ENCODE measurements around the gene ANKRD29. TPM values are rescaled to one million over a fixed set of nuclear protein-coding genes. Genes with fewer than 3 reads are reported as not detected.
A peak's percentile ranks its signal among the peaks of the same experiment; 100 is the strongest.
"Not testable (repeated sequence)": the region's sequence is repeated elsewhere in the genome, so short reads cannot be mapped to it uniquely, and the experiment has no call there.

Gene ANKRD29
- total and polyA plus RNA-seq, 2 donors (not counting 3 experiments of a cell fraction or from before 2014, with no cell fraction given) = 0.03 to 2.6 TPM

- BruUV-seq (replicated peaks) = no TSS peak
- no peak overlapping the region for H3K9ac ChIP-seq (replicated peaks; ENCODE audit: extremely low read depth, insufficient read depth, low read length)
- peaks cover 0 to 9% of the 10 kb centered on the region in 2 experiments for H3K27me3 ChIP-seq (ENCODE audit: control insufficient read depth in 2 of 2, insufficient read depth in 2 of 2, low read length in 2 of 2)
- H3K36me3 ChIP-seq (ENCODE audit: control insufficient read depth in 2 of 2, extremely low read depth in 1 of 2, insufficient read depth in 2 of 2, low read length in 2 of 2) = no peaks in the 10 kb centered on the region
- ChIA-PET CTCF (interaction anchor here (1.0 to 1.5 kb wide), 5 partner anchors 14 to 279 kb away, joined by 3 to 4 read pairs (median 3); no protein-coding TSS in a partner anchor), POLR2A (no interaction called here)
- H4K20me1 ChIP-seq (replicated peaks; ENCODE audit: control insufficient read depth, extremely low read depth, insufficient read depth, low read length) = no peaks in the 10 kb centered on the region
- H3K27ac ChIP-seq (ENCODE audit: insufficient read depth, low read depth, low read length) = no peak overlapping the region
- H3K4me2 ChIP-seq (ENCODE audit: insufficient read depth, low read length) = no peak overlapping the region
- no peak for DNase-seq (ENCODE audit: low read depth, low spot score)
- dilution Hi-C loops (cut with MboI; ENCODE audit: extremely low pct_ligation_motif_present, low sequenced_read_pairs) (no loop called here), intact Hi-C loops (cut with micrococcal nuclease) (no loop called here)
- no peak for FAIRE-seq
- H2AFZ ChIP-seq (ENCODE audit: low read depth, low read length) = no peak overlapping the region
- no peaks in the 10 kb centered on the region for H3K9me3 ChIP-seq (replicated peaks; ENCODE audit: control insufficient read depth, insufficient read depth, low read length)
- H3K79me2 ChIP-seq (ENCODE audit: control insufficient read depth, insufficient read depth, low read length) = no peaks in the 10 kb centered on the region
- H3K4me3 ChIP-seq (replicated peaks in 1 of 3; ENCODE audit: insufficient read depth in 1 of 3, low read depth in 1 of 3, low read length in 3 of 3) = no peak overlapping the region
- H3K9me1 ChIP-seq (replicated peaks; ENCODE audit: control insufficient read depth, extremely low read depth, insufficient read depth, low read length) = no peaks in the 10 kb centered on the region
- no peak for TF ChIP-seq FOS (IDR thresholded peaks at IDR 0.05; ENCODE audit: borderline replicate concordance, insufficient read depth, low read length)
- no peak for TF ChIP-seq MAX (IDR thresholded peaks at IDR 0.05; ENCODE audit: insufficient read depth, insufficient read length)
- TF ChIP-seq CTCF (IDR thresholded peaks at IDR 0.05; ENCODE audit: extremely low read depth in 1 of 2, insufficient read depth in 1 of 2, low read depth in 1 of 2, low read length in 2 of 2) = no peak
- TF ChIP-seq POLR2AphosphoS5 (IDR thresholded peaks at IDR 0.05; ENCODE audit: insufficient read depth, low read depth, low read length) = no peak
- no peak for TF ChIP-seq POLR2A (IDR thresholded peaks at IDR 0.05; ENCODE audit: low read depth, low read length)
- no peak for TF ChIP-seq EZH2 (IDR thresholded peaks at IDR 0.05; ENCODE audit: borderline replicate concordance, low read depth, low read length, severe bottlenecking)
- TF ChIP-seq GATA2 (IDR thresholded peaks at IDR 0.05; ENCODE audit: insufficient read depth, insufficient read length, low read depth, low read length) = no peak
- no peak for TF ChIP-seq JUN (IDR thresholded peaks at IDR 0.05; ENCODE audit: borderline replicate concordance, insufficient read depth, insufficient read length, low read depth)
- no peak for TF ChIP-seq MYC (IDR thresholded peaks at IDR 0.05; ENCODE audit: low read depth, low read length)
- H3K4me1 ChIP-seq (ENCODE audit: control insufficient read depth, extremely low read depth, insufficient read depth, low read length) = no peaks in the 10 kb centered on the region
Measured at GRCh38 chr18:23640052-23640451, 22.7 kb downstream of the ANKRD29 start.

GRCh38 chr18:23636433-23636832 is 26.3 kb downstream of the ANKRD29 start:
- H2AFZ ChIP-seq (ENCODE audit: low read depth, low read length); H3K9ac ChIP-seq (replicated peaks; ENCODE audit: extremely low read depth, insufficient read depth, low read length); H3K36me3 ChIP-seq (ENCODE audit: control insufficient read depth in 2 of 2, extremely low read depth in 1 of 2, insufficient read depth in 2 of 2, low read length in 2 of 2); intact Hi-C loops (cut with micrococcal nuclease); H3K9me3 ChIP-seq (replicated peaks; ENCODE audit: control insufficient read depth, insufficient read depth, low read length); H3K4me1 ChIP-seq (ENCODE audit: control insufficient read depth, extremely low read depth, insufficient read depth, low read length); POLR2A ChIA-PET; H3K27ac ChIP-seq (ENCODE audit: insufficient read depth, low read depth, low read length); H3K27me3 ChIP-seq (ENCODE audit: control insufficient read depth in 2 of 2, insufficient read depth in 2 of 2, low read length in 2 of 2); DNase-seq (ENCODE audit: low read depth, low spot score); H3K79me2 ChIP-seq (ENCODE audit: control insufficient read depth, insufficient read depth, low read length); H3K9me1 ChIP-seq (replicated peaks; ENCODE audit: control insufficient read depth, extremely low read depth, insufficient read depth, low read length); H3K4me3 ChIP-seq (replicated peaks in 1 of 3; ENCODE audit: insufficient read depth in 1 of 3, low read depth in 1 of 3, low read length in 3 of 3); H3K4me2 ChIP-seq (ENCODE audit: insufficient read depth, low read length); BruUV-seq (replicated peaks); dilution Hi-C loops (cut with MboI; ENCODE audit: extremely low pct_ligation_motif_present, low sequenced_read_pairs); H4K20me1 ChIP-seq (replicated peaks; ENCODE audit: control insufficient read depth, extremely low read depth, insufficient read depth, low read length): not testable (repeated sequence)
- CTCF ChIA-PET = interaction anchor here (1.4 to 1.6 kb wide), 2 partner anchors 66 kb away, joined by 6 to 8 read pairs; no protein-coding TSS in a partner anchor
- peak; percentile 44 for FAIRE-seq
